Fibroblast of skin of left quadriceps (primary cell): ENCODE measurements around the gene HSD17B10.
"Not testable (repeated sequence)": the region's sequence is repeated elsewhere in the genome, so short reads cannot be mapped to it uniquely, and the experiment has no call there.

Source experiments
- DNase-seq, 2 experiments: peaks; one replicate each; pipeline ENCODE4 v3.0.0-alpha.2; 2013; ENCODE audit warnings: low read depth in 2 of 2

HSD17B10 gene

GRCh38 chrX:53433651-53434639 lies at the start of gene HSD17B10:
TSS of gene HSD17B10 (minus strand) at chrX:53434370. CDS start at chrX:53434345, 25 bp downstream.
- peak in 1 of 2 experiments; percentile 40 for DNase-seq

GRCh38 chrX:53483416-53483815 lies 49.2 kb upstream of the HSD17B10 start:
- DNase-seq: no peak

- DNase-seq: peak in 1 of 2 experiments; percentile 17
These were observed 47.8 kb upstream of the HSD17B10 start for GRCh38 chrX:53481816-53482465.

GRCh38 chrX:53481093-53481492 lies 46.9 kb upstream of the HSD17B10 start:
- no peak for DNase-seq

GRCh38 chrX:53479301-53479700 lies 45.1 kb upstream of the HSD17B10 start:
- no peak for DNase-seq

- no peak for DNase-seq
These were observed 42.2 kb upstream of the HSD17B10 start for GRCh38 chrX:53476371-53476770.

- DNase-seq: no peak
These were observed 40.5 kb upstream of the HSD17B10 start for GRCh38 chrX:53474707-53475106.

- no peak for DNase-seq
These were observed 37.2 kb upstream of the HSD17B10 start for GRCh38 chrX:53471346-53471745.

- DNase-seq: not testable (repeated sequence)
These were observed 34.5 kb upstream of the HSD17B10 start for GRCh38 chrX:53468659-53469058.

- DNase-seq: no peak
These were observed 23.9 kb upstream of the HSD17B10 start for GRCh38 chrX:53458082-53458481.

GRCh38 chrX:53456254-53456653 lies 22.1 kb upstream of the HSD17B10 start:
- DNase-seq: no peak

- DNase-seq: no peak
These were observed 18.6 kb upstream of the HSD17B10 start for GRCh38 chrX:53452812-53453211.

GRCh38 chrX:53449632-53450031 lies 15.5 kb upstream of the HSD17B10 start:
- DNase-seq: no peak

- no peak for DNase-seq
These were observed 13.3 kb upstream of the HSD17B10 start for GRCh38 chrX:53447441-53447840.

GRCh38 chrX:53445977-53446376 lies 11.8 kb upstream of the HSD17B10 start:
- DNase-seq: no peak

- DNase-seq: no peak
These were observed 8.1 kb upstream of the HSD17B10 start for GRCh38 chrX:53442322-53442631.

GRCh38 chrX:53441531-53442321 lies 7.6 kb upstream of the HSD17B10 start:
- no peak for DNase-seq

GRCh38 chrX:53440621-53441517 lies 6.7 kb upstream of the HSD17B10 start:
- no peak for DNase-seq

- no peak for DNase-seq
These were observed 5.9 kb upstream of the HSD17B10 start for GRCh38 chrX:53440101-53440500.

- DNase-seq: no peak
These were observed 4.7 kb upstream of the HSD17B10 start for GRCh38 chrX:53438832-53439230.

GRCh38 chrX:53438174-53438831 lies 4.1 kb upstream of the HSD17B10 start:
- no peak for DNase-seq
